ENCODE results near the gene GLOD4. TPM values are rescaled to one million over a fixed set of nuclear protein-coding genes. Genes with fewer than 3 reads are reported as not detected.

The GLOD4 gene
- total and polyA plus RNA-seq, 2 experiments from 2014 or later: 76.8 to 85.3 TPM

GRCh38 chr17:720706-721539, 61.2 kb downstream of the GLOD4 start:
- Histone ChIP-seq H3K4me3 (no peak overlapping the region), H3K27ac (no peak overlapping the region), H3K9me3 (ENCODE audit: low read depth) (no peaks in the 10 kb centered on the region), H3K27me3 (no peaks in the 10 kb centered on the region), H3K36me3 (no peaks in the 10 kb centered on the region), H3K4me1 (ENCODE audit: low read depth) (peaks cover 5% of the 10 kb centered on the region)
- DNase-seq (ENCODE audit: low read depth in 1 of 2, low spot score in 1 of 2): no peak
- no peak for TF ChIP-seq CTCF (IDR thresholded peaks at IDR 0.05; ENCODE audit: low read depth, low read length)

GRCh38 chr17:718075-718474, 64.0 kb downstream of the GLOD4 start:
- Histone ChIP-seq H3K36me3 (no peaks in the 10 kb centered on the region), H3K4me3 (no peak overlapping the region), H3K9me3 (ENCODE audit: low read depth) (no peaks in the 10 kb centered on the region), H3K4me1 (ENCODE audit: low read depth) (peaks cover 14% of the 10 kb centered on the region), H3K27me3 (no peaks in the 10 kb centered on the region), H3K27ac (no peak overlapping the region)
- DNase-seq (ENCODE audit: low read depth in 1 of 2, low spot score in 1 of 2): no peak
- TF ChIP-seq CTCF (IDR thresholded peaks at IDR 0.05; ENCODE audit: low read depth, low read length): no peak

Other genes with a start within 250 kb of the GLOD4 start
- gene VPS53, start 67.4 kb downstream of the GLOD4 start, total RNA-seq: 10.5 and 18.4 TPM in 2 replicates
- gene VPS53, start 67.4 kb downstream of the GLOD4 start, polyA plus RNA-seq: 18.6 and 25.5 TPM in 2 replicates
- 15.4 and 16.4 TPM in 2 replicates for gene TLCD3A, start 49.7 kb downstream of the GLOD4 start, total RNA-seq
- 20.3 and 27.0 TPM in 2 replicates for gene TLCD3A, start 49.7 kb downstream of the GLOD4 start, polyA plus RNA-seq
- gene GEMIN4, start 30.0 kb downstream of the GLOD4 start, total RNA-seq: 16.4 and 24.8 TPM in 2 replicates
- 23.7 and 42.6 TPM in 2 replicates for gene GEMIN4, start 30.0 kb downstream of the GLOD4 start, polyA plus RNA-seq
- 24.8 and 26.4 TPM in 2 replicates for gene MRM3, start 73 bp upstream of the GLOD4 start, total RNA-seq
- gene MRM3, start 73 bp upstream of the GLOD4 start, polyA plus RNA-seq: 28.1 and 35.7 TPM in 2 replicates
- gene NXN, start 197.5 kb upstream of the GLOD4 start, total RNA-seq: 107 and 122 TPM in 2 replicates
- gene NXN, start 197.5 kb upstream of the GLOD4 start, polyA plus RNA-seq: 120 and 128 TPM in 2 replicates
- gene TIMM22, start 214.8 kb upstream of the GLOD4 start, total RNA-seq: 26.8 and 28.4 TPM in 2 replicates
- 33.1 and 34.7 TPM in 2 replicates for gene TIMM22, start 214.8 kb upstream of the GLOD4 start, polyA plus RNA-seq